ENCODE data around the gene FOXJ2.
"Not testable (repeated sequence)": the region's sequence is repeated elsewhere in the genome, so short reads cannot be mapped to it uniquely, and the experiment has no call there.

Gene FOXJ2

DNA sequence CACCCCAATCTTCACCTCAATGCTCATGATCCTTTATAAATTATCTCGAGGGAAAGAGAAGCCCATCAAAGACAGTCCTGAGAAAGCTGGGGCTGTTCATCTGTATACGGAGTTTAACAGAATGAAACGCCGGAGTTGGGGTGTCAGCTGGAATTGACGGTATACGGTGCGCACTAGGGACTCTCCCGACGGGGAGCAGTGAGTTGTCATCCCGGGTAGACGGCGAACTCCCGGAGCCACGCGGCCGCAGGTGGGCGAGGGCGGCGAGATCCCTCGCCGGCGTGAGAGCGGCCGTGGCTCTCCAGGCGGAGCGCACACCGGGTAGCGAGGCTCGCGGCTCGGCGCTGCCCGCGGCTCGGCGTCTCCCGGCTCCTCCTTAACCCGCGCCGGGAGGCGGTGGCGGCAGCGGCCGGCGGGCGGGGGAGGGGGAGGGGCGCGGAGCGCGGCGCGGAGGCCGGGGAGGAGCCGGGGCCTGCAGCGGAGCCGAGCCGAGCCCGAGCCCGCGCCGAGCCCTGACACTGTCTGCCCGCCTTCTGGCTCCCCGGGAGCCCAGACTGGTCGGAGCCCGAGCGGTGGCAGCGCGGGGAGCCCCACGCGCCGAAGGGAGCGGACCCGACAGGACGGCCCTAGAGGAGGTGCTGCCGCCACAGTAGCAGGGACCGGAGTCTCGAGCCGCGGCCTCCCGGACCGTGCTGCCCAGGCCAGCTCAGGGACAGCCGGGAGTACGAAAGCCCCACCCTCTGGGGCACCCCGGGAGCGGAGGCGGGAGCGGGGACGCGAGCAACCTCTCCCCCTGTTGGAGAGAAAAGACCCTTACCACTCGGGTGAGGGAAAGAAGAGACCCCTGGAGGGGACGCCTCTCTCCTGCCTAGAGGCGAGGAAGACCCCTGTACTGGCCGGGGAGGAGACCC lies at the start of gene FOXJ2:
FOXJ2 (plus strand) TSS at position 475 of the 911 bp plus-strand sequence. CDS start 7,117 bp downstream, outside the sequence.
- DNase-seq (ENCODE audit: low spot score) = peak; percentile 89

DNA sequence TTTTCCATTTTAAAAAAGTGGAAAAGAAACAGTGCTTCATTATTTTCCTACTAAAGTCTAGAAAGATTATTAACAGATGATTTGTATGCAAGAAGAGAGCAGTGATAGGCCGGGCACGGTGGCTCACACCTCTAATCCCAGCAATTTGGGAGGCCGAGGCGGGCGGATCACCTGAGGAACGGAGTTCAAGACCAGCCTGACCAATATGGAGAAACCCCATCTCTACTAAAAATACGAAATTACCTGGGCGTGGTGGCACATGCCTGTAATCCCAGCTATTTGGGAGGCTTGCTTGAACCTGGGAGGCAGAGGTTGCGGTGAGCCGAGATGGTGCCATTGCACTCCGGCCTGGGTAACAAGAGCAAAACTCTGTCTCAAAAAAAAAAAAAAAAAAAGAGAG lies 49.5 kb upstream of the FOXJ2 start:
- DNase-seq (ENCODE audit: low spot score) = not testable (repeated sequence)

DNA sequence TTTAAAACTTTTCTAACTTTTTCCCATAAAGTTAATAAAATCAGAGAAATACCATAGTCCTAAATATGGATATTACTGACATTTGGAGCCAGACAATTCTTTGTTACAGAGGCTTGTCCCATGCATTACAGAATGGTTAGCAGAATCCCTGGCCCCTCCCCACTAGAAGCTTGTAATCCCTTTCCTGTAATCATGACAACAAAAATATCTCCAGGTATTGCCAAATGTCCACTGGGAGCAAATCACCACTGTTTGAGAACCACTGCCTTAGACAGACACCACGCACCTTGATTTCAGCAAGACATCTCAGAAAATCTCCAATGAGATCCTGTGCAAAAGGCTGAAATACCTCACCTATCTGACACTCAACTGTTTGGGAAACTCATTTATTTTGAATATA lies 49.1 kb upstream of the FOXJ2 start:
- DNase-seq (ENCODE audit: low spot score) = not testable (repeated sequence)

DNA sequence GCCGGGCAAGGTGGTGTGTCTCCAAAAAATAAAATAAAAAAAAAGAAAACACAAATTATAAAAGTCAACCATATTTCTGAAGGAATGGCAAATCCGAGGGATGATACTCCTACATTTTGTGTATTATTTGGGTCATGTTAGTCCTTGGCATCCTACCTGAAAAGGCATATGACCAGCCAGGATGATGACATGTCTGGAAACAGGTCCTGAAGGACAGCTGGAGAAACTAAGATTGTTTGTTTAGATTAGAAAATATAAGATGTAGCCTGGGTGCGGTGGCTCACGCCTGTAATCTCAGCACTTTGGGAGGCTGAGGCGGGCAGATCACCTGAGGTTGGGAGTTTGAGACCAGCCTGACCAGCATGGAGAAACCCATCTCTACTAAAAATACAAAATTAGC lies 47.6 kb upstream of the FOXJ2 start:
- DNase-seq (ENCODE audit: low spot score) = no peak

DNA sequence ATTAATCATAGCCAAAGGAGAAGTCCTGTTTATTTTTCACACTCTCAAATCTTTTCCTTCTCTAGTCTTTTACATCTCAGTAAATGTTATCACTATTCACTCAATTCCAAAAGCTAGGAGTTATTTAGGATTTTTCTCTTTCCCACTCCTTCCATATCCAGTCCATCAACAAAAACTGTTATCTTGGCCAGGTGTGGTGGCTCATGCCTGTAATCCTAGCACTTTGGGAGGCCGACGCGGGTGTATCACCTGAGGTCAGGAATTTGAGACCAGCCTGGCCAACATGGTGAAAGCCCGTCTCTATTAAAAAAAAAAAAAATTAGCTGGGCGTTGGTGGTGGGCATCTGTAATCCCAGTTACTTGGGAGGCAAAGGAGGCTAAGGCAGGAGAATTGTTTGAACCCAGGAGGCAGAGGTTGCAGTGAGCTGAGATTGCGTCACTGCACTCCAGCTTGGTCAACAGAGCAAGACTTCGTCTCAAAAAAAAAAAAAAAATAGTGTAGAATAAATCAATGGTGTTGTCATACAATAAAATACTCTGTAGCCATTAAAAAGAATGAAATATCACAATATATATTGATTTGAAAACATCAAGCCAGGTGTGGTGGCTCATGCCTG lies 46.6 kb upstream of the FOXJ2 start:
- DNase-seq (ENCODE audit: low spot score) = no peak

DNA sequence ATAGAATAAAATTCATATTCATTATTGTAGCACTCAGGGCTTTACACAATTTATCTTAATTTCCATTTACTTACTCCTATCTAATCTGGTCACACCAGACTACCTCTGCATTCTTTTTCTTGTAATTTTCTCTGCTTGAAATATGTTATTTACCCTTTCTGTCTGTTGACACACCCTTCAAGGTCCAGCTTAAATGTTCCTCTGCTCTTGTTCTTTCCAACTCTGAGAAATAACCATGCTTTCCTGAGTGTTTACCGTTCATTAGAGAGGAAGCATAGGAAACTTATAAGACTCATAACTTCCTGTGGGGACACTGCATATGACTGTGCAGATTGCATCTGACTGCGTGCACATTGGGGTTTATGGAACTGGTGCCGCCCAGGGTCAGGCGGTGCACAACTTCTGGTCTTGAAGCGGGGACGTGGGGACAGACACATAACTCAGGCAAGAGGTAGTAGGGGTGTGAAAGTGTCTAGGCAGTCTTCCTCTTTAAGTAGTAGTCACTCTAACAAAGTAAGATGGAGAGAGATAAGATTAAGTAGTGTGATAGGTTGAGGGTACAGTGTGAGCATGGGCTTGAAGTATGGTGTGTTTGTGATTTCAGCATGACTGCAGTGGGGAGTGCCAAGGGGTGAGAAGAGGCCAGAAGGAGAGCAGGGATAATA lies 42.6 kb upstream of the FOXJ2 start:
- DNase-seq (ENCODE audit: low spot score) = no peak

DNA sequence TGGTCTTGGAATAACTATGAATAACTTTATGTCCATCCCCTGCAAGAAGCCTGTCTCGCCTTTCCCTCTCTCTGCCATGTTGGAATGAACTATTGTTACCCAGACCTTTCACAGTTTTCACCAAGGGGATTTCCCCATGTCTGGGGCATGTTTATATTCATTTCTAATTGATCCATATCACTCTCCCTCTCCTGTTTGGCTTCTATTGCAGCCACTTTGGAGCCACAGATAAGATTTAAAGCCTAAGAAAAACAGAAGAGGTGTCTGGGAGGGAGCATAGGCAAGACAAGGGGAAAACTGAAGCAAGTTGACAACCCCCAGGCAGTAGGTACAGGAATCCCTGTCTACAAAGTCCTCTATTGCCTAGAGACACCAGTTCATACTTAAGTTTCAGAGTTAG lies 41.0 kb upstream of the FOXJ2 start:
- no peak for DNase-seq (ENCODE audit: low spot score)

DNA sequence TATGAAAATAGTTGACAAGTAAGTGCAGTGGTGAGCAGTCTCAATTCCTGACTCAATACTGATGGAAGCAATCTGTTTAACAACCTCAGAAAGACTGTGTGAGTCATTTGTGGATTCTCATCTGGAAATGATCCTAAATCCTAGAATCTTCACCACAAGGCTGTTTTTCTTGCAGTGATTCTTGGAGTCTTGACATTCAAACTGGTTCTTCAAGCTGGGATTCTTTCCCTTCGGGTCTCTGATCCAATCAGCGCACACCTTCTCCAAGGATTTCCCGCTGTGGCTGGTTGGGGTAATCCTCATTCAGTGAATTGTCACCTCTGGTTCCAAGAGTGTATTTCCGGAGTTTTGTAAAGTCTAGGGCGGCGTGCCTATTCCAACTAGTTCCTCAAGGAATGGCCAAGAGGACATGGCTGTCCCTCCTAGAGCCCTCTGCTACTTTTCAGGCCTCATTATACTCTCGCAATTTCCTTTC lies 37.7 kb upstream of the FOXJ2 start:
- no peak for DNase-seq (ENCODE audit: low spot score)

DNA sequence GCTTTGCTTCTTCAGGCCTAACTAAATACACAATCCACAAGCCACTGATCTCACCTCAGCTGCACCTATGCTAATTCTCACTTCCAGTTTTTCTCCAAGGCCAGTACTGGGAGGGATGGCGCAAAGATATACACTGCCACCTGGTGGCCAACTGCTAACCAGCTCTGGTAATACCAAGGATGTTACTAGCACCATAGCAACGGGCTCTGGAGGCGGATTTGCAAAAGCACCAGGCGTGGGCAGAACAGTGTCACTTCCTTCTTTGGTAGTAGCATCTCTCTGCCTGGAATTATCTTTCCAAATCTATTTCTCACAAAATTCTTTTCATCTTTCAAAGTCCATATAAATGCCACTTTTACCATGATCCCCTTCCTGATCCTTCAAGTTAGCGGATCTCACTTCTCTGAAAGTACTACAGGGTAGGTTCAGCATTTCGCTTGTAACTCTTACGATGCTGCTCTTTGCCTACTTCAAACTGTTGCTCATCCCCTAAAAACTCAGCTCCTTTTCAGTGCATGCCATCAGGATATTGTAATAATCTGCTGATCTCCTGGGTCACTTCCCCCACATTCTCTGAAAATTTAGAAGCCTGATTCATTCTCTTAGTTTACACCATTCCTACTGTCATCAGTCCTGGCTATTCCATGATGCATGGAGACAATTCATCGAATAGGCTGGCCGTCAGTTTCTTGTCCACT lies 37.1 kb upstream of the FOXJ2 start:
- peak; percentile 70 for DNase-seq (ENCODE audit: low spot score)

DNA sequence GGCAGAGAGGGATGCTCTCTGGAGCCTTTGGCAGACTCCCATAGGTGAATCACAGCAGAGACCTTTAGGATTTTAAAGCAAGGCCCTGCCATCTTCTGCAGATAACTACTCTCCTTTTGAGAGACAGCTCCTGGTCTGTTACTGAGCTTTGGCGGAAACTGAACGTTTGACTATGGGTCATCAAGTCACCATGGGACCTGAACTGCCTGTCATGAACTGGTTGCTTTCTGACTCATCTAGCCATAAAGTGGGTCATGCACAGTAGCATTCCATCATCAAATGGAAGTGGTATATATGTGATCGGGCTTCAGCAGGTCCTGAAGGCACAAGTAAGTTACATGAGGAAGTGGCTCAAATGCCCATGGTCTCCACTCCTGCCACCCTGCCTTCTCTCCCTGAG lies 31.7 kb upstream of the FOXJ2 start:
- not testable (repeated sequence) for DNase-seq (ENCODE audit: low spot score)

DNA sequence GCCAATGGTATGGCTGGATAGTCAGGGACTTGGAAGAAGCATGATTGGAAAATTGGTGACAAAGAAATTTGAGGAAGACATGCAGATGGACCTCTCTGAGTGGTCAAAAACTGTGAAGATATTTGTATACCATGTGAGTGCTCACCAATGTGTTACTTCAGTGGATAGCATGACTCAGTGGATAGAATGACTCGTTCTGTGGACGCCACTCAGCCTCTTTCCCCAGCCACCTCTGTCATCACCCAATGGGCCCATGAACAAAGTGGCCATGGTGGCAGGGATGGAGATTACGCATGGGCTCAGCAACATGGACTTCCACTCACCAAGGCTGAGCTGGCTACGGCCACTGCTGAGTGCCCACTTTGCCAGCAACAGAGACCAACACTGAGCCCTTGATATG lies 31.0 kb upstream of the FOXJ2 start:
- not testable (repeated sequence) for DNase-seq (ENCODE audit: low spot score)

DNA sequence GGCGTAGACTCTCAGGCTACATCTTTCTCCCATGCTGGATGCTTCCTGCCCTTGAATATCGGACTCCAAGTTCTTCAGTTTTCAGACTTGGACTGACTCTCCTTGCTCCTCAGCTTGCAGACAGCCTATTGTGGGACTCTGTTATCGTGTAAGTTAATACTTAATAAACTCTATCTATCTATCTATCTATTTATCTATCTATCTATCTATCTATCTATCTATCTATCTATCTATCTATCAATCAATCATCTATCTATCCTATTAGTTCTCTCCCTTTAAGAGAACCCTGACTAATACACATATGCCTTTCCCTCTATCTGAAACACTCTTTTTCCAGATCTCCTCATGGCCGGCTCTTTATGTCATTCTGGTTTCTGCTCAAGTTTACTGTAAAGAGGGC lies 27.6 kb upstream of the FOXJ2 start:
- not testable (repeated sequence) for DNase-seq (ENCODE audit: low spot score)

DNA sequence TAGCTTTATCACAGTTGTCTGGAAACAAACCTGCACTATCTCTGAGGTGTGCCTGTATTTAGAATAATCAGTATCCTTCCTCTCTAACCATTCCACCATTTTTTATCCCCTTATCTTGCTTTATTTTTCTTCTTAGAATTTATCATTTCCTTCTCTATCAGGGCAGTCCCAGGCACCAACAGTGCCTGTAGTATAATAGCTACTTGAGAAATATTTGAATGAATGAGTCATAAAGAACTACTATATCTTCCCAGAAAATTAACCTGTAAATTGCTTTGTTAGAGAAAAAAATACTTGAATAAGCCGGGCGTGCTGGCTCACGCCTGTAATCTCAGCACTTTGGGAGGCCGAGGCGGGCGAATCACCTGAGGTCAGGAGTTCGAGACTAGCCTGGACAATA lies 21.2 kb upstream of the FOXJ2 start:
- no peak for DNase-seq (ENCODE audit: low spot score)

DNA sequence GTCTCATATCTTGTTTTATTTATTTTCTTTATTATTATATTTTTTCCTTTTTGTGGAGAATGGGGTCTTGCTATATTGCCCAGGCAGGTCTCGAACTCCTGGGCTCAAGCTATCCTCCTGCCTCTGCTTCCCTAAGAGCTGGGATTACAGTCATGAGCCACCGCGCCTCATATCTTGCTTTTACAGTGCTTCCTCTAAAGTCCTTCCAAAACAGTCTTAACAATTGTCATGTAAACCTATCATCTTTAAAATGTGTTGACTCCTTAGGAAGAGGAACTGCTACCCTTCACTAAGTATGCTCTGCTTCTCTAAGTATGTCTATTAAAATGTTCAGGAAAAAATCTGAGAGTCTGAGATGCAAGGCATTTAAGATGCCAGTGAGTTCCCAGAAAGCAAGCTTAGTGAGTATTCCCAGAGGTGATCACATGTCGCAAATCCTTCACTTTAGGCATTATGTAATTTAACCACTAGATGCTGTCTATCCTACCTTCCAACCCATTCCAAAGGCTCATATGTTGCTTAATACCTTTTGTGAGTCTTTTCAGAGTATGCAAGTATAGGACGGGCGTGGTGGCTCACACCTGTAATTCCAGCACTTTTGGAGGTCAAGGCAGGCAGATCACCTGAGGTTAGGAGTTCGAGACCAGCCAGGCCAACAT lies 19.7 kb upstream of the FOXJ2 start:
- DNase-seq (ENCODE audit: low spot score) = no peak

DNA sequence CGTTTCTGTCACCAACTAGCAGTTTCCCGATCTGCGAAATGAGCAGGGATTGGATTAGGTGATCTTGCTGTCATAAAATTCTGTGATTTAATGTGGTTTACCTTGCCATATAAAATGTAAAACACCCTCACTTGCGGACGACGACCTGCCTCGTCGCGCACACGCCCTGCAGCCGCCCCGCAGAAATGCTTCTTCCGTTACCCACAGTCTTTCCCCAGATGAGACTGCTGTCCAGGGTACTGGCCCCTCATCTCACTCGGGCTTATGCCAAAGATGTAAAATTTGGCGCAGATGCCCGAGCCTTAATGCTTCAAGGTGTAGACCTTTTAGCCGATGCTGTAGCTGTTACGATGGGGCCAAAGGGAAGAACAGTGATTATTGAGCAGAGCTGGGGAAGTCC lies 17.7 kb upstream of the FOXJ2 start:
- peak; percentile 58 for DNase-seq (ENCODE audit: low spot score)

DNA sequence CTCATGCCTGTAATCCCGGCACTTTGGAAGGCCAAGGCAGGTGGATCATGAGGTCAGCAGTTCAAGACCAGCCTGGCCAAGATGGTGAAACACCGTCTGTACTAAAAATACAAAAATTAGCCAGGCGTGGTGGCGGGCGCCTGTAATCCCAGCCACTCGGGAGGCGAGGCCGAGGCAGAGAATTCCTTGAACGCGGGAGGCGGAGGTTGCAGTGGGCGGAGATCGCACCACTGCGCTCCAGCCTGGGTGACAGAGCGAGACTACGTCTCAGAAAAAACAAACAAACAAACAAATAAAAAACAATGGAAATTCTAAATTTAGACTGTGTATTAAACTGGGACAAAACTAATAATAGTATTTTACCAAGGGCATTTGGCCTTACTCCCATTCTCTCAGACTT lies 14.3 kb upstream of the FOXJ2 start:
- DNase-seq (ENCODE audit: low spot score) = not testable (repeated sequence)

DNA sequence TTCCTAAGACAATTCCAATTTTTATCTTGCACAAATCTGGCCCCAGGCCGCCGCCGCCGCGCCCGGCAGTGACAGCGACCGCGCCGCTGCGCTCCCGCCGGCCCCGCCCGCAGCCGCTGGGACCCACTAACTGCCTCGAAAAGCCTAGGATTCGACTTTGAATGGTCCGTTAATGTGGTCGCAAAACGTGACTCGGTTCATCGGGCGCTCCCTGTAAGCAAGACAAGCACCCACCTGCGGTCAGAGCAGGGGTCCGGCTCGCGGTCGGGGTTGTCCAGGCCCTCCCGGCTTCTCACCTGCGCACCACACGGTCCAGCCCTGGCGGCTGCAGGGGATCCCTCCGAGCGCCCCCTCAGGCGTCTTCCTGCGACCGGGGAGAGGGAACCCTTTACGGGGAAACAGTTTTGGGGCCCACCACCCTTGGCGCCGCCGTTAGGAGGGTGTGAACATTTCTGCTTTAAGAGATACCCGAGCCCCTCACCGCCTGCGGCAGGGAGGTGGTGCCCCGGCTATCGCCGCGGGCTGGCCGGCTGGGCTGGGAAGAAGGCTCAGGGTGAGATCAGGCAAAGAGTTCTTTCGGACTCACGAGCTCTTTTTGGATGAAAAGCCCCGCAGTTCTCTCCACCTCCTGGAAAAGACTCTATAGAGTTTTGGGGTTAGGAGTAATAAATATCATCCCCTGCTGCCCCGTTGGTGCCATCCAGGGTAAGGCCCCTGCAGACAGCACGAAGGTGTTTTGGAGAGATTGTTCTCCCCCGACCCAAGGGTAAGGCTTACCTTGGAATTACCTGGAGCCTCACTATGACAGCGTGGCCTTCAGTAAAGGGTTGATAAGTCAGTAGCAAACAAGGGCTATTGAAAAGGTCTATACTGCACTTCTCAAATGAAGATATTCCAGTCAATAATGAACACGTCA lies 13.6 kb upstream of the FOXJ2 start:
- DNase-seq (ENCODE audit: low spot score) = peak; percentile 90

DNA sequence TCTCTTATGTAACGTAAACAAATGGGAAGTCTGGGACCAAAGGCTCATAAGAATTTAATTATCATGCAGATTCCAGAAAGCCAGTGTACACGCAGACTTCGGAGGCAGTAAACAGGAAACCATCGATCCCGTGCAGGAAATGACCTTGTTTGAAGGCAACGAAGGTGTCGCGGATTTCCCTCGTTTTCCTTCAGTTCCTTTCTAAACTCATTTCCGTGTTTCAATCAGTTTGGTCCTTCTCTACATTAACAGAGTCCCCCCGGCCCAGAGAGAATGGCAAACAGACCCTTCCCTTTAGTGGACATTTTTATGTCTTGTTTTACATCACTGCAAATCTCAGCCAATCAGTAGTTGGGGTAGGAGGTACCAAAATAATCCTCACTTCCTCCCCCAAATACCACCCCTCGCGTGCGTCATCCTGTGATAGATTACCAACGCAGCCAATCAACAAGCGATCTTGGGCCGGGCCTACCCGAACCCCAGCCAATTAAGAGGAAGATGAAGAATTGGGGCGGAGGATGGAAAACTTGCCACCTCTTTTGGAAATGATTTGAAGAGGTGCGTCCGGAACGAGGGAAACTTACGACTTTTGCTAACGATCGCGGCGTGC lies 6.1 kb upstream of the FOXJ2 start:
- DNase-seq (ENCODE audit: low spot score) = peak; percentile 96

DNA sequence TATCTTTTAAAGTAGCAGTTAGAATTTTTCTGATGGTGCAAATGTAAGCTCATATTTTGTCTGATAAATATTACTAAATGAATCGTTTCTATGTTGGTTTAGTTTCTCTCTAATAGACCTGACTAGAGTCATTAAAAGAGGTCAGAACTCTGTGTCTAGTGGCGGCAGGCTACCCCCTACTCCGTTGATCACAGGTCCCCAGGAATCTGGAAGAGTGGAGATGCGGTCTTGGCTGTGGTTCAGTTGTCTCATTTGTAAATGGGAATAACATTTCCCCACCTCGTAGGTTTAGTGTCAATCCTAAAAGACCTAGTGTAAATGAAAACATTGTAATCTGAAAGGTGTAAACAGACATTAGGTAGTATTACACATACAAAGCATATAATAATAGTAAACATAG lies 4.7 kb upstream of the FOXJ2 start:
- no peak for DNase-seq (ENCODE audit: low spot score)

DNA sequence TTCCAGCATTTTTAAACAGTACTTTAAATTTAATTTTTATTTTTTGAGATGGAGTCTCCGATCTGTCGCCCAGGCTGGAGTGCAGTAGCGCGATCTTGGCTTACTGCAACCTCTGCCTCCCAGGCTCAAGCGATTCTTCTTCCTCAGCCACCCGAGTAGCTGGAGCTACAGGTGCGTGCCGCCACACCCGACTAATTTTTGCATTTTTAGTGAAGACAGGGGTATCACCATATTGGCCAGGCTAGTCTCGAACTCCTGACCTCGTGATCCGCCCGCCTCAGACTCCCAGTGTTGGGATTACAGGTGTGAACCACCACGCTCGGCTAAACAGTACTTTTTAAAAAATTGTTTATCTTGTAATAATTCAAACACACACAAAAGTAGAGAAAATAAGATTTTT lies 4.2 kb upstream of the FOXJ2 start:
- no peak for DNase-seq (ENCODE audit: low spot score)

All from iPS-NIHi11 (cell line).